ENCODE measurements around the gene RIOK1. TPM values are rescaled to one million over a fixed set of nuclear protein-coding genes. Genes with fewer than 3 reads are reported as not detected.

The RIOK1 gene
- total and polyA plus RNA-seq, 11 donors, result 7.0 to 14.4 (median 9.7) TPM

GRCh38 chr6:7426447-7427169 lies 37.0 kb downstream of the RIOK1 start:
- no peaks in the 10 kb centered on the region for H3K36me3 ChIP-seq
- TF ChIP-seq CTCF (IDR thresholded peaks at IDR 0.05), result no peak
- no peak for TF ChIP-seq POLR2A (IDR thresholded peaks at IDR 0.05)
- no peaks in the 10 kb centered on the region for H3K9me3 ChIP-seq
- 77 to 88% (median 83%) methylated on average over 16 of the region's 16 CpGs for WGBS, 4 donors
- intact Hi-C loops (cut with DNase I), result loop anchor here in 9 of 10 donors (5.0 to 10.0 kb wide), 8 partner anchors 41 to 191 kb away; partner anchors contain the start of gene DSP (in 5 of the 9)
- ATAC-seq, result no peak
- H3K27ac ChIP-seq, result no peak overlapping the region
- no peaks in the 10 kb centered on the region for H3K27me3 ChIP-seq
- no peak overlapping the region for H3K4me3 ChIP-seq
- H3K4me1 ChIP-seq, result no peaks in the 10 kb centered on the region
- no peak for DNase-seq

GRCh38 chr6:7431313-7431673 lies 41.7 kb downstream of the RIOK1 start:
- intact Hi-C loops (cut with DNase I), result loop anchor here in 1 of 10 donors (10.0 kb wide), 1 partner anchor 124 kb away; no protein-coding TSS in a partner anchor
- no peaks in the 10 kb centered on the region for H3K36me3 ChIP-seq

GRCh38 chr6:7431674-7432390 lies 42.2 kb downstream of the RIOK1 start:
- H3K27ac ChIP-seq, result no peak overlapping the region
- peak in 1 of 4 donors; percentile 7 for ATAC-seq
- no peak for DNase-seq
- 55 to 68% (median 60%) methylated on average over 18 to 24 of the region's 24 CpGs for WGBS, 4 donors
- H3K4me3 ChIP-seq, result no peak overlapping the region
- no peaks in the 10 kb centered on the region for H3K27me3 ChIP-seq
- H3K9me3 ChIP-seq, result peaks cover 0 to 9% (median 0%) of the 10 kb centered on the region in 12 donors
- TF ChIP-seq POLR2A (IDR thresholded peaks at IDR 0.05), result no peak
- no peak for TF ChIP-seq CTCF (IDR thresholded peaks at IDR 0.05)
- no peaks in the 10 kb centered on the region for H3K4me1 ChIP-seq
- intact Hi-C loops (cut with DNase I), result loop anchor here in 1 of 10 donors (10.0 kb wide), 1 partner anchor 123 kb away; no protein-coding TSS in a partner anchor
- H3K36me3 ChIP-seq, result no peaks in the 10 kb centered on the region

More at GRCh38 chr6:7431313-7431673, 41.7 kb downstream of the RIOK1 start:
- TF ChIP-seq CTCF (IDR thresholded peaks at IDR 0.05) (no peak), POLR2A (IDR thresholded peaks at IDR 0.05) (no peak)
- Histone ChIP-seq H3K27ac (no peak overlapping the region), H3K4me1 (no peaks in the 10 kb centered on the region), H3K27me3 (no peaks in the 10 kb centered on the region), H3K4me3 (no peak overlapping the region), H3K9me3 (peaks cover 0 to 9% (median 0%) of the 10 kb centered on the region in 12 donors)
- ATAC-seq (no peak), DNase-seq (no peak)
- 67 to 82% (median 70%) methylated on average over 8 of the region's 8 CpGs for WGBS, 4 donors

Measured in heart left ventricle (tissue), 16 donors.